Epithelial cell of esophagus (primary cell): ENCODE measurements around the gene MPL.

Experiments
- DNase-seq: peaks from one replicate; pipeline ENCODE4 v3.0.0; 2010; ENCODE audit warnings: low read depth
- H3K4me3 ChIP-seq: 2 replicates; pipeline ENCODE4 v1.5.1; 2011; ENCODE audit warnings: mild to moderate bottlenecking, low read length, control low read depth
- TF ChIP-seq, protein P1 (sequence below): IDR thresholded peaks from 2 replicates; pipeline ENCODE4 v1.5.1; 2011; ENCODE audit warnings: low read depth, mild to moderate bottlenecking, low read length, control low read depth, inconsistent platforms; ENCODE audit not compliant: insufficient read depth; ENCODE audit errors: missing control alignments

MPL gene

DNA sequence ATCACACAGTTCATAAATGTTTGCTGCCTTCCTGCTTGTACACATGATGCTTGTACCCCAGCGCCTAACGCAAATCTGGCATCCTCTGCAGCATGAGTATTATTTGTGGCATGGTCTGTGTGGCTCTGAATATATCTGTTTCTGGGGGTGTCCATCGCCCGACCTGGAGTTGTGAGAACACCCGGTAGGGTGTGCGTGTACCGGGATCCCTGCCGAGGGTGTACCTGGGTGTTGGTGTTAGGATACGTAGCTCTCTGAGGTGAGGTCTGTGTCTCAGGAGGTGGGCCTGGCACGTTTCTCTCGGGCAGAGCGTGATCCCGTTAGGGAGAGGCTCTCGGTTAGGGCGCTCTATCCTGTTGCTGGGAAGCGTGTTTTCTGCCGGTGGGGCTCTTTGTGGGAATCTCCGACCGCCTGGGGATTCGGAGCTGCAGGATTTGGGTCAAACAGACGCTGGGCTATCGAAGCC, 10.8 kb downstream of the MPL start:
- TF ChIP-seq, protein P1, sequence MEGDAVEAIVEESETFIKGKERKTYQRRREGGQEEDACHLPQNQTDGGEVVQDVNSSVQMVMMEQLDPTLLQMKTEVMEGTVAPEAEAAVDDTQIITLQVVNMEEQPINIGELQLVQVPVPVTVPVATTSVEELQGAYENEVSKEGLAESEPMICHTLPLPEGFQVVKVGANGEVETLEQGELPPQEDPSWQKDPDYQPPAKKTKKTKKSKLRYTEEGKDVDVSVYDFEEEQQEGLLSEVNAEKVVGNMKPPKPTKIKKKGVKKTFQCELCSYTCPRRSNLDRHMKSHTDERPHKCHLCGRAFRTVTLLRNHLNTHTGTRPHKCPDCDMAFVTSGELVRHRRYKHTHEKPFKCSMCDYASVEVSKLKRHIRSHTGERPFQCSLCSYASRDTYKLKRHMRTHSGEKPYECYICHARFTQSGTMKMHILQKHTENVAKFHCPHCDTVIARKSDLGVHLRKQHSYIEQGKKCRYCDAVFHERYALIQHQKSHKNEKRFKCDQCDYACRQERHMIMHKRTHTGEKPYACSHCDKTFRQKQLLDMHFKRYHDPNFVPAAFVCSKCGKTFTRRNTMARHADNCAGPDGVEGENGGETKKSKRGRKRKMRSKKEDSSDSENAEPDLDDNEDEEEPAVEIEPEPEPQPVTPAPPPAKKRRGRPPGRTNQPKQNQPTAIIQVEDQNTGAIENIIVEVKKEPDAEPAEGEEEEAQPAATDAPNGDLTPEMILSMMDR = no peak
- H3K4me3 ChIP-seq = peak overlapping the region; percentile 47
- DNase-seq = peak; percentile 38

DNA sequence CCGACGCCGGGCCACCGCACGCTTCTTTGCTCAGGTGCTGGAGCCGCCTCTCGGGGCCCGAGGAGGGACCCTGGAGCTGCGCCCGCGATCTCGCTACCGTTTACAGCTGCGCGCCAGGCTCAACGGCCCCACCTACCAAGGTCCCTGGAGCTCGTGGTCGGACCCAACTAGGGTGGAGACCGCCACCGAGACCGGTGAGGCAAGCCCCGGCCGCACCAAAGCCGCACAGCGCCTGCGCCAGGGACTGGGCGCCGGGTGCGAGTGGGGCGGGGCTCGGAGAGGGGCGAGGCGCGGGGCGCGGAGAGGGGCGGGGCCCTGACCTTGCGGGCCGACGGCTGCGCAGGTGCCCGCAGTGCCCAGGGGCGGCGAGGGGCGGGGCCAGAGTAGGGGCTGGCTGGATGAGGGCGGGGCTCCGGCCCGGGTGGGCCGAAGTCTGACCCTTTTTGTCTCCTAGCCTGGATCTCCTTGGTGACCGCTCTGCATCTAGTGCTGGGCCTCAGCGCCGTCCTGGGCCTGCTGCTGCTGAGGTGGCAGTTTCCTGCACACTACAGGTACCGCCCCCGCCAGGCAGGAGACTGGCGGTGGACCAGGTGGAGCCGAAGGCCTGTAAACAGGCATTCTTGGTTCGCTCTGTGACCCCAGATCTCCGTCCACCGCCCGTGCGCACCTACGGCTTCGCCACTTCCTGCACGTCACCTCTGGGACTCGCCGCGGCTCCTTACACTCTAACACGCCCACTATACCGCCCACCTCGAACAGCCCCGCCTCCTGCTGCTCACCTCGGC, 11.4 kb downstream of the MPL start:
- peak; percentile 75 for DNase-seq

DNA sequence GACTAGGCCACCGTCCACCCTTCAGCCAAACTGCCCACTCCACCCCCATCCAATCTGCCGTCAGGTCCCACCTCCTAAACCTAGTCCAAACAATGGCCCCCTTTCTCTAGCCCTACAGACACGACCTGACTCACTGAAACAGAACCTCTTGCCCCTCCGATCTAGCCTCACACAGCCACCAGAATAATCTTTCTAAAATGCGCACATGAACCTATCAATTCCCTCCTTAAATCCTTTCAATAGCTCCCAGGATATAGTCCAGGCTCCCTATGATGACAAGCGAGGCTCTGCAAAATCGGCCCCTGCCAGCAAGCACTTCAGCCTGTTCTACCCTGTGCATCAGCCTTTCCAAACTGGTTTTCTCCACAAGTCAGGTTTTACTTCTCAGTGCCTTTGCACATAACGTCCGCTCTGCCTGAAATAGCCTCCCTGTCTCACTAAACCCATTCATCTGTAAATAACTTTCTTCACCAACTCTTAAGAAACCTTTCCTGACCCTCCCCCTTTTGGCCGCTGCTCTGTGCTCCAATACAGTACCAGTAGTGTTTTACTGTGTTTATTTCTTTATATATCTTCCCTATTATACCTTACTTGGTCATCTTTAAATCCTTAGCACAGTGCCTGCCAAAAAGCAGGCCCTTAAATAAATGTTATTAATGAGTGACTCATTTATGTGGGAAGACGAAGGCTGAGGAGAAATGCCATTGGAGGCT, 12.1 kb downstream of the MPL start:
- TF ChIP-seq, protein P1 = no peak

More for the DNA sequence above, 11.4 kb downstream of the MPL start:
- H3K4me3 ChIP-seq = peak overlapping the region; percentile 54
- TF ChIP-seq, protein P1 = no peak

DNA sequence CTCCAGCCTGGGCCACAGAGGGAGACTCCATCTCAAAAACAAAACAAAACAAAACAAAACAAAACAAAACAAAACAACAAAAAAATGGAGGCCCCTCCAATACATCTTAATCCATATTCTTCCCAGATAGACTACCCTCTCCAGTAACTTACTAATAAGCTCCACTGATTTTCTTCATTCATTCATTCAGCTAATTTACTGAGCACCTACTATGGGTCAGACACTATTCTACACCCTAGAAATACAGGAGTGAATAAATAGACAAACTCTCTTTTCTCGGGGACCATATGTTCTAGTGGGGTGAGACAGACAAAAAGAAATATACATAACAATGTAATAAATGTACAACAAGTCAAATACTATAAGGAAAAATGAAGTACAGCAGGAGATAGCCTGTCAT, 13.4 kb downstream of the MPL start:
- no peak for DNase-seq
- TF ChIP-seq, protein P1 = no peak
- H3K4me3 ChIP-seq = no peak overlapping the region

More for the DNA sequence above, 12.1 kb downstream of the MPL start:
- DNase-seq = peak; percentile 47
- H3K4me3 ChIP-seq = peak overlapping the region; percentile 54

DNA sequence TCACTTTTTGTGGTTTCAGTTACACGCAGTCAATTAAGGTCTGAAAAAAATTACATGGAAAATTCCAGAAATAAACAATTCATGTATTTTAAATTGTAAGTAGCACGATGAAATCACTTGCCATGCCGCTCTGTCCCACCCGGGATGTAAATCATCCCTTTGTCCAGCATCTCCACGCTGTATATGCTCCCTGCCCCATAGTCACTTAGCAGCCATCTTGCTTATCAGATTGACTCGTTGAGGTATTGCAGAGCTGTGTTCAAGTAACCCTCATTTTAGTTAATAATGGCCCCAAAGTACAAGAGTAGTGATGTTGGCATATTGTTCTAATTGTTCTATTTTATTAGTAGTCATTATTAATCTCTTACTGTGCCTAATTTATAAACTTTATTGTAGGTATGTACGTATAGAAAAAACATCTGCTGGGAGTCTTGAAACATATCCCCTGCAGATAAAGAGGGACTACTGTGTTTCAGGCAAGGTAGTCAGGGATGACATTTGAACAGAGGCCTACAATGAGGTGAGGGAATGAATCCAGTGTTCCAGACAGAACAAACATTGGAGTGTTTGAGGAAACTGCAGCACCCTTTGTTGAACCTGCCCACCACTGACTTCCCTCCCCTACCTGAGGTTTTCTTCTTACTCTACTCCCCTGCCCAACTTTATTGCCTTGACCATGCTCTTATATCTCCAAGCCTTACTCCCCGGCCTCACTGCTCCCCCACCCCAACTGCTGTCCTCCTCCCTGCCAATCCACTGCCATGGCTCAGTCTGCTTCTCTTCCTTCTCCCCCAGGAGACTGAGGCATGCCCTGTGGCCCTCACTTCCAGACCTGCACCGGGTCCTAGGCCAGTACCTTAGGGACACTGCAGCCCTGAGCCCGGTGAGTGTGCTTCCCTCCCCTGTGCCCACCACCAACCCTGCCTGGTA, 14.1 kb downstream of the MPL start:
- TF ChIP-seq, protein P1 = no peak
- DNase-seq = no peak
- H3K4me3 ChIP-seq = no peak overlapping the region

DNA sequence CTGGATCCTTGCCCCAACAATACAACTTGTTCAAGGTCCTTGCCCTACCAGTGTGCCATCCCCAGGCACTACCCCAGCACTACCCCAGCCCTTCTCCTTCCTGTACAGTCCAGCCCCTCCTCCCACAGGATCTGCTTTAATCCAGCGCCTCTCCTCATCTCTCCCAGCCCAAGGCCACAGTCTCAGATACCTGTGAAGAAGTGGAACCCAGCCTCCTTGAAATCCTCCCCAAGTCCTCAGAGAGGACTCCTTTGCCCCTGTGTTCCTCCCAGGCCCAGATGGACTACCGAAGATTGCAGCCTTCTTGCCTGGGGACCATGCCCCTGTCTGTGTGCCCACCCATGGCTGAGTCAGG, 14.7 kb downstream of the MPL start:
- no peak for DNase-seq
- no peak overlapping the region for H3K4me3 ChIP-seq
- TF ChIP-seq, protein P1 = no peak
